Activated CD4-positive, alpha-beta memory T cell treated with anti-CD3 and anti-CD28 coated beads, Interleukin-2, amount 10 ng/mL, durations not matched to agents 7 days and 5 days (primary cell): Measurements from ENCODE around the gene USP17L19. TPM values are rescaled to one million over a fixed set of nuclear protein-coding genes. Genes with fewer than 3 reads are reported as not detected.
A peak's percentile ranks its signal among the peaks of the same experiment; 100 is the strongest.
"Not testable (repeated sequence)": the region's sequence is repeated elsewhere in the genome, so short reads cannot be mapped to it uniquely, and the experiment has no call there.

Source experiments
- CTCF ChIA-PET: fragments of 350-600 bp; sonication (Branson Sonifier 250); formaldehyde crosslinking; loops from one replicate; lab custom pipeline; 2021; ENCODE audit warnings: antibody characterized with exemption, inconsistent platforms; lab: Charles Lee
- POLR2A ChIA-PET: fragments of 350-600 bp; sonication (Branson Sonifier 250); formaldehyde crosslinking; loops from one replicate; lab custom pipeline; 2021; ENCODE audit warnings: antibody characterized with exemption; lab: Charles Lee
- DNase-seq: peaks from one replicate; pipeline ENCODE4 v3.0.0-alpha.2; 2020
- H3K27ac Mint-ChIP-seq: one replicate; pipeline ENCODE4 v1.8.0; 2021; ENCODE audit warnings: mild to moderate bottlenecking, mixed read lengths
- H3K27me3 Mint-ChIP-seq: one replicate; pipeline ENCODE4 v1.8.0; 2021; ENCODE audit warnings: mixed read lengths
- H3K36me3 Mint-ChIP-seq: one replicate; pipeline ENCODE4 v1.8.0; 2021; ENCODE audit warnings: low read depth, mixed read lengths
- H3K4me1 Mint-ChIP-seq: one replicate; pipeline ENCODE4 v1.8.0; 2021; ENCODE audit warnings: mixed read lengths
- H3K4me3 Mint-ChIP-seq: one replicate; pipeline ENCODE4 v1.8.0; 2021; ENCODE audit warnings: mild to moderate bottlenecking, mixed read lengths
- H3K9me3 Mint-ChIP-seq: one replicate; pipeline ENCODE4 v1.8.0; 2021; ENCODE audit warnings: mixed read lengths
- total RNA-seq, 2 experiments: library from RNA; stranded (reverse); gene quantifications; one replicate each; pipeline ENCODE4 v1.2.3, GENCODE V29; 2021

Gene USP17L19
- not detected for total RNA-seq

DNA sequence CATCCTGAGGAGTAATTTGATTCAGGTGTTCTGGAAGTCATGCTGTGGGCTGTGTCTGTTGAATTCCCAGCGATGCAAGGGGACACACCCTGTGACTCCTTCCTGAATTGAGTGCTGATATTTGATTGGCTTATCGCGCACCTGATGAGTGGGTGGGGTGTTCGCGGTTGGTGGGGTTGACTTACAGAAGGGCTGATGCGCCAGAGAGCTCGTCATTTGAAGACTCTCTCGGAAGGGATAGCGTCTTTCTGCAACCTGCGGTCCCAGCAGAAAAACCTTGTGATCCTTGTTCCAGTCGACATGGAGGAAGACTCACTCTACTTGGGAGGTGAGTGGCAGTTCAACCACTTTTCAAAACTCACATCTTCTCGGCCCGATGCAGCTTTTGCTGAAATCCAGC is at the start of gene USP17L19:
TSS of gene USP17L19 (plus strand) at position 301 of the 400 bp plus-strand sequence. CDS start at position 301, 0 bp downstream.
- H3K9me3 Mint-ChIP-seq, CTCF ChIA-PET, H3K27ac Mint-ChIP-seq, H3K4me3 Mint-ChIP-seq, H3K36me3 Mint-ChIP-seq, H3K27me3 Mint-ChIP-seq, H3K4me1 Mint-ChIP-seq, DNase-seq, POLR2A ChIA-PET: not testable (repeated sequence)

GRCh38 chr4:9210357-9210756 is 42.8 kb upstream of the USP17L19 start, which contains the start of gene USP17L10:
Gene USP17L10 (plus strand): TSS chr4:9210657. CDS start chr4:9210657, 0 bp downstream.
- H3K4me1 Mint-ChIP-seq, H3K27me3 Mint-ChIP-seq, H3K27ac Mint-ChIP-seq, POLR2A ChIA-PET, H3K36me3 Mint-ChIP-seq, H3K4me3 Mint-ChIP-seq, CTCF ChIA-PET, H3K9me3 Mint-ChIP-seq, DNase-seq: not testable (repeated sequence)

GRCh38 chr4:9214701-9215100 is 38.5 kb upstream of the USP17L19 start:
- H3K27ac Mint-ChIP-seq, DNase-seq, H3K9me3 Mint-ChIP-seq: not testable (repeated sequence)

DNA sequence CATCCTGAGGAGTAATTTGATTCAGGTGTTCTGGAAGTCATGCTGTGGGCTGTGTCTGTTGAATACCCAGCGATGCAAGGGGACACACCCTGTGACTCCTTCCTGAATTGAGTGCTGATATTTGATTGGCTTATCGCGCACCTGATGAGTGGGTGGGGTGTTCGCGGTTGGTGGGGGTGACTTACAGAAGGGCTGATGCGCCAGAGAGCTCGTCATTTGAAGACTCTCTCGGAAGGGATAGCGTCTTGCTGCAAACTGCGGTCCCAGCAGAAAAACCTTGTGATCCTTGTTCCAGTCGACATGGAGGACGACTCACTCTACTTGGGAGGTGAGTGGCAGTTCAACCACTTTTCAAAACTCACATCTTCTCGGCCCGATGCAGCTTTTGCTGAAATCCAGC is 38.1 kb upstream of the USP17L19 start, which contains the start of gene USP17L11:
TSS of gene USP17L11 (plus strand) at position 301 of the 400 bp plus-strand sequence. CDS start at position 301, 0 bp downstream.
- H3K36me3 Mint-ChIP-seq, H3K4me1 Mint-ChIP-seq, DNase-seq, H3K27ac Mint-ChIP-seq, POLR2A ChIA-PET, CTCF ChIA-PET, H3K9me3 Mint-ChIP-seq, H3K27me3 Mint-ChIP-seq, H3K4me3 Mint-ChIP-seq: not testable (repeated sequence)

More at GRCh38 chr4:9214701-9215100, 38.5 kb upstream of the USP17L19 start:
- H3K36me3 Mint-ChIP-seq, H3K4me3 Mint-ChIP-seq, CTCF ChIA-PET, H3K27me3 Mint-ChIP-seq, H3K4me1 Mint-ChIP-seq, POLR2A ChIA-PET: not testable (repeated sequence)

DNA sequence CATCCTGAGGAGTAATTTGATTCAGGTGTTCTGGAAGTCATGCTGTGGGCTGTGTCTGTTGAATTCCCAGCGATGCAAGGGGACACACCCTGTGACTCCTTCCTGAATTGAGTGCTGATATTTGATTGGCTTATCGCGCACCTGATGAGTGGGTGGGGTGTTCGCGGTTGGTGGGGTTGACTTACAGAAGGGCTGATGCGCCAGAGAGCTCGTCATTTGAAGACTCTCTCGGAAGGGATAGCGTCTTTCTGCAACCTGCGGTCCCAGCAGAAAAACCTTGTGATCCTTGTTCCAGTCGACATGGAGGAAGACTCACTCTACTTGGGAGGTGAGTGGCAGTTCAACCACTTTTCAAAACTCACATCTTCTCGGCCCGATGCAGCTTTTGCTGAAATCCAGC is 33.3 kb upstream of the USP17L19 start, which contains the start of gene USP17L12:
TSS of gene USP17L12 (plus strand) at position 301 of the 400 bp plus-strand sequence. CDS start at position 301, 0 bp downstream.
- H3K36me3 Mint-ChIP-seq, DNase-seq, H3K9me3 Mint-ChIP-seq, CTCF ChIA-PET, H3K4me1 Mint-ChIP-seq, H3K4me3 Mint-ChIP-seq, H3K27me3 Mint-ChIP-seq, POLR2A ChIA-PET, H3K27ac Mint-ChIP-seq: not testable (repeated sequence)

DNA sequence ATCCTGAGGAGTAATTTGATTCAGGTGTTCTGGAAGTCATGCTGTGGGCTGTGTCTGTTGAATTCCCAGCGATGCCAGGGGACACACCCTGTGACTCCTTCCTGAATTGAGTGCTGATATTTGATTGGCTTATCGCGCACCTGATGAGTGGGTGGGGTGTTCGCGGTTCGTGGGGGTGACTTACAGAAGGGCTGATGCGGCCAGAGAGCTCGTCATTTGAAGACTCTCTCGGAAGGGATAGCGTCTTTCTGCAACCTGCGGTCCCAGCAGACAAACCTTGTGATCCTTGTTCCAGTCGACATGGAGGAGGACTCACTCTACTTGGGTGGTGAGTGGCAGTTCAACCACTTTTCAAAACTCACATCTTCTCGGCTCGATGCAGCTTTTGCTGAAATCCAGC is 28.6 kb upstream of the USP17L19 start, which contains the start of gene USP17L13:
TSS of gene USP17L13 (plus strand) at position 301 of the 400 bp plus-strand sequence. CDS start at position 301, 0 bp downstream.
- H3K27me3 Mint-ChIP-seq, POLR2A ChIA-PET, H3K4me3 Mint-ChIP-seq, H3K9me3 Mint-ChIP-seq, H3K36me3 Mint-ChIP-seq, H3K27ac Mint-ChIP-seq, CTCF ChIA-PET, DNase-seq, H3K4me1 Mint-ChIP-seq: not testable (repeated sequence)

- H3K36me3 Mint-ChIP-seq, H3K4me1 Mint-ChIP-seq, CTCF ChIA-PET, H3K4me3 Mint-ChIP-seq, H3K27me3 Mint-ChIP-seq, DNase-seq, H3K27ac Mint-ChIP-seq, H3K9me3 Mint-ChIP-seq, POLR2A ChIA-PET: not testable (repeated sequence)
Measured at GRCh38 chr4:9230249-9230648, 22.9 kb upstream of the USP17L19 start.

- H3K27ac Mint-ChIP-seq, POLR2A ChIA-PET, DNase-seq, H3K4me3 Mint-ChIP-seq, H3K27me3 Mint-ChIP-seq, H3K36me3 Mint-ChIP-seq, H3K4me1 Mint-ChIP-seq, H3K9me3 Mint-ChIP-seq, CTCF ChIA-PET: not testable (repeated sequence)
Measured at GRCh38 chr4:9234085-9234484, 19.1 kb upstream of the USP17L19 start, which contains the start of gene USP17L15. Gene USP17L15 (plus strand): TSS chr4:9234385. CDS start chr4:9234385, 0 bp downstream.

GRCh38 chr4:9238461-9238860 is 14.7 kb upstream of the USP17L19 start:
- DNase-seq, H3K27ac Mint-ChIP-seq, CTCF ChIA-PET, H3K4me3 Mint-ChIP-seq, H3K27me3 Mint-ChIP-seq, POLR2A ChIA-PET, H3K36me3 Mint-ChIP-seq, H3K9me3 Mint-ChIP-seq, H3K4me1 Mint-ChIP-seq: not testable (repeated sequence)

GRCh38 chr4:9243579-9243978 is 9.6 kb upstream of the USP17L19 start, which contains the start of gene USP17L17:
Gene USP17L17 (plus strand): TSS chr4:9243879. CDS start chr4:9243879, 0 bp downstream.
- H3K27me3 Mint-ChIP-seq, H3K4me3 Mint-ChIP-seq, H3K9me3 Mint-ChIP-seq, DNase-seq, CTCF ChIA-PET, H3K4me1 Mint-ChIP-seq, H3K36me3 Mint-ChIP-seq, H3K27ac Mint-ChIP-seq, POLR2A ChIA-PET: not testable (repeated sequence)

- H3K4me1 Mint-ChIP-seq, H3K4me3 Mint-ChIP-seq, H3K9me3 Mint-ChIP-seq, POLR2A ChIA-PET, H3K36me3 Mint-ChIP-seq, CTCF ChIA-PET, H3K27ac Mint-ChIP-seq, H3K27me3 Mint-ChIP-seq: not testable (repeated sequence)
- DNase-seq = peak; percentile 14
Measured at GRCh38 chr4:9247953-9248680, 5.1 kb upstream of the USP17L19 start, which contains the start of gene USP17L18. Gene USP17L18 (plus strand): TSS chr4:9248630. CDS start chr4:9248630, 0 bp downstream.

DNA sequence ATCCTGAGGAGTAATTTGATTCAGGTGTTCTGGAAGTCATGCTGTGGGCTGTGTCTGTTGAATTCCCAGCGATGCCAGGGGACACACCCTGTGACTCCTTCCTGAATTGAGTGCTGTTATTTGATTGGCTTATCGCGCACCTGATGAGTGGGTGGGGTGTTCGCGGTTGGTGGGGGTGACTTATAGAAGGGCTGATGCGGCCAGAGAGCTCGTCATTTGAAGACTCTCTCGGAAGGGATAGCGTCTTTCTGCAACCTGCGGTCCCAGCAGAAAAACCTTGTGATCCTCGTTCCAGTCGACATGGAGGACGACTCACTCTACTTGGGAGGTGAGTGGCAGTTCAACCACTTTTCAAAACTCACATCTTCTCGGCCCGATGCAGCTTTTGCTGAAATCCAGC is 4.6 kb downstream of the USP17L19 start, which contains the start of gene USP17L20:
TSS of gene USP17L20 (plus strand) at position 301 of the 400 bp plus-strand sequence. CDS start at position 301, 0 bp downstream.
- H3K4me3 Mint-ChIP-seq, CTCF ChIA-PET, DNase-seq, H3K27me3 Mint-ChIP-seq, POLR2A ChIA-PET, H3K36me3 Mint-ChIP-seq, H3K27ac Mint-ChIP-seq, H3K9me3 Mint-ChIP-seq, H3K4me1 Mint-ChIP-seq: not testable (repeated sequence)

DNA sequence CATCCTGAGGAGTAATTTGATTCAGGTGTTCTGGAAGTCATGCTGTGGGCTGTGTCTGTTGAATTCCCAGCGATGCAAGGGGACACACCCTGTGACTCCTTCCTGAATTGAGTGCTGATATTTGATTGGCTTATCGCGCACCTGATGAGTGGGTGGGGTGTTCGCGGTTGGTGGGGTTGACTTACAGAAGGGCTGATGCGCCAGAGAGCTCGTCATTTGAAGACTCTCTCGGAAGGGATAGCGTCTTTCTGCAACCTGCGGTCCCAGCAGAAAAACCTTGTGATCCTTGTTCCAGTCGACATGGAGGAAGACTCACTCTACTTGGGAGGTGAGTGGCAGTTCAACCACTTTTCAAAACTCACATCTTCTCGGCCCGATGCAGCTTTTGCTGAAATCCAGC is 9.4 kb downstream of the USP17L19 start, which contains the start of gene USP17L21:
TSS of gene USP17L21 (plus strand) at position 301 of the 400 bp plus-strand sequence. CDS start at position 301, 0 bp downstream.
- H3K27ac Mint-ChIP-seq, H3K36me3 Mint-ChIP-seq, CTCF ChIA-PET, DNase-seq, H3K4me1 Mint-ChIP-seq, H3K4me3 Mint-ChIP-seq, H3K9me3 Mint-ChIP-seq, H3K27me3 Mint-ChIP-seq, POLR2A ChIA-PET: not testable (repeated sequence)
